Transverse colon (tissue), 4 donors: Measurements from ENCODE around the gene AATK. TPM values are rescaled to one million over a fixed set of nuclear protein-coding genes. Genes with fewer than 3 reads are reported as not detected.

Experiments used
- DNase-seq: peaks from one replicate; pipeline ENCODE4 v3.0.0-alpha.2; 2019
- H3K27ac ChIP-seq, 4 donors: fragments of 200-600 bp; sonication (generic); 2 replicates each; pipeline ENCODE4 v1.5.1; 2016 to 2018; ENCODE audit warnings: inconsistent platforms in 4 of 4
- H3K27me3 ChIP-seq: fragments of 200-600 bp; sonication (generic); 2 replicates; pipeline ENCODE4 v1.5.1; 2017; ENCODE audit warnings: inconsistent platforms
- H3K36me3 ChIP-seq, 4 donors: fragments of 200-600 bp; sonication (generic); 2 replicates each; pipeline ENCODE4 v1.5.1; 2017 to 2019; ENCODE audit warnings: inconsistent platforms in 4 of 4
- H3K4me1 ChIP-seq, 4 donors: fragments of 200-600 bp; sonication (generic); 2 replicates each; pipeline ENCODE4 v1.5.1; 2017 to 2020; ENCODE audit warnings: inconsistent platforms in 4 of 4
- H3K4me3 ChIP-seq, 4 donors: fragments of 200-600 bp; sonication (generic); 1 replicate in 1 of 4; 2 replicates in 3 of 4; pipeline versions ENCODE4 v1.5.1 to v1.6.1; 2017 to 2019; ENCODE audit warnings: inconsistent platforms in 4 of 4
- H3K9me3 ChIP-seq, 2 donors: fragments of 200-600 bp; sonication (generic); 2 replicates each; pipeline ENCODE4 v1.5.1; 2017 to 2019; ENCODE audit warnings: inconsistent platforms in 2 of 2
- EP300 ChIP-seq: sonication (generic); formaldehyde crosslinking; IDR thresholded peaks from one replicate; pipeline ENCODE4 v1.6.1; 2017; ENCODE audit warnings: antibody characterized with exemption, low read depth
- POLR2A ChIP-seq: fragments of 450-650 bp; IDR thresholded peaks from one replicate; pipeline ENCODE4 v1.6.1; 2016; ENCODE audit warnings: antibody characterized with exemption, mild to moderate bottlenecking, moderate library complexity
- POLR2AphosphoS5 ChIP-seq, 3 donors: sonication (generic); formaldehyde crosslinking; IDR thresholded peaks; one replicate each; pipeline ENCODE4 v1.6.1; 2016; ENCODE audit warnings: antibody characterized with exemption in 3 of 3
- whole genome bisulfite sequencing, 2 donors: methylation state at CpG; one replicate each; pipeline ENCODE4 v1.1.5; 2018; ENCODE audit warnings: low coverage in 1 of 2; 5-methylcytosine and 5-hydroxymethylcytosine counted together
- in situ Hi-C, 4 donors: fragments of 200-750 bp; cut with MboI; loops; one replicate each; pipeline versions ENCODE4 v1.15.0 to v1.15.1; 2017; ENCODE audit warnings: low sequenced_read_pairs in 3 of 4, low pct_ligation_motif_present in 1 of 4, low pct_unique_long_range_greater_than_20kb in 1 of 4
- intact Hi-C: fragments of 100-400 bp; cut with DNase I; formaldehyde crosslinking; loops from one replicate; pipeline ENCODE4 v1.15.1; 2023; ENCODE audit warnings: low total_unique reads
- total RNA-seq, 4 donors: library from RNA; depleted of rRNA; stranded (reverse); fragments of >200 nt; gene quantifications; one replicate each; pipeline ENCODE4 v1.1.0, GENCODE V29; 2016
- TF ChIP-seq, protein P1 (sequence below), 5 experiments: fragments of 200-600 bp in 3 of 5; fragments of 450-650 bp in 2 of 5; sonication (generic) in 3 of 5; IDR thresholded peaks; 1 replicate in 2 of 5; 2 replicates in 3 of 5; pipeline ENCODE4 v1.5.1; 2016 to 2017; ENCODE audit warnings: antibody characterized with exemption in 5 of 5, inconsistent platforms in 3 of 5, mild to moderate bottlenecking in 2 of 5, moderate library complexity in 1 of 5

Gene AATK
- total RNA-seq, 4 donors from 2014 or later = 1.7 to 21.3 (median 8.6) TPM

DNA sequence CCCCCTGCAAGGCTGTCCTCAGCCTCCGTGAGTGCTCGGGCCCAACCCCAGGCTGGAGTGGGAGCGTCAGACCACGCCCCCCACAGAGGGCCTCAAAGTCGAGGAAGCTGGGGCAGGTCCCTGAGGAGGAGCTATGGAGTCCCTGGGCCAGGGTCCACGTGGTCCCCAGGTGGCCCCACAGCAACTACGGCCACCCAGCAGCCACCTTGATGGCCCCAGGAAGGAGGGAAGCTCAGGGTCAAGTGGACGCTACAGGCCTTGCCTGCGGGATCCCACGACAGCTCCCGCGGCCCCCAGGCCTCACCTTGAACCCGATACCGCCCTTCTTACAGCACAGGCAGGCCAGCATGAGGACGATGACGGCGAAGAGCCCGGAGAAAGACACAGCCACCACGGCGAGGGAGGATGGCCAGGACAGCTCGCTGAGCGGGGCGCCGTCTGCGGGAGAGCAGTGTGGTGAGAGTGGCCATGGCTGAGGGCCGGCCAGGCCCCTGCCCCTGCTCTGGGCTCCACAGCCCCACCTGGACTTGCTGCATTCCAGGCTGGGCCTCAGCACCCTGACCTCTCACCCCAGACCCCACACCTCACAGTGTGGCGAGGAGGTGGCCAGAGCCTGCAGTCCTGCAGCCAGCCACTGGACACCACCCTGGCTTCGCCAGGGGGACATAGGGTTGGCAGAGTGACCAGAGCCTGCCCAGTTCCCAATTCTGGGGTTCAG, 31.8 kb downstream of the AATK start:
- DNase-seq = no peak
- in situ Hi-C loops (no loop called here), intact Hi-C loops (no loop called here)
- no peaks in the 10 kb centered on the region for H3K9me3 ChIP-seq
- TF ChIP-seq POLR2AphosphoS5 (IDR thresholded peaks at IDR 0.05) = no peak
- no peak for TF ChIP-seq EP300
- TF ChIP-seq POLR2A = no peak
- H3K27ac ChIP-seq = no peak overlapping the region
- 86% methylated on average over 26 of the region's 28 CpGs; no CpG with 5 or more reads in 1 of the 2 donors for WGBS, 2 donors
- H3K4me1 ChIP-seq = peaks cover 0 to 13% (median 5%) of the 10 kb centered on the region in 4 donors
- H3K27me3 ChIP-seq = no peaks in the 10 kb centered on the region
- no peak overlapping the region for H3K4me3 ChIP-seq
- H3K36me3 ChIP-seq = no peaks in the 10 kb centered on the region

DNA sequence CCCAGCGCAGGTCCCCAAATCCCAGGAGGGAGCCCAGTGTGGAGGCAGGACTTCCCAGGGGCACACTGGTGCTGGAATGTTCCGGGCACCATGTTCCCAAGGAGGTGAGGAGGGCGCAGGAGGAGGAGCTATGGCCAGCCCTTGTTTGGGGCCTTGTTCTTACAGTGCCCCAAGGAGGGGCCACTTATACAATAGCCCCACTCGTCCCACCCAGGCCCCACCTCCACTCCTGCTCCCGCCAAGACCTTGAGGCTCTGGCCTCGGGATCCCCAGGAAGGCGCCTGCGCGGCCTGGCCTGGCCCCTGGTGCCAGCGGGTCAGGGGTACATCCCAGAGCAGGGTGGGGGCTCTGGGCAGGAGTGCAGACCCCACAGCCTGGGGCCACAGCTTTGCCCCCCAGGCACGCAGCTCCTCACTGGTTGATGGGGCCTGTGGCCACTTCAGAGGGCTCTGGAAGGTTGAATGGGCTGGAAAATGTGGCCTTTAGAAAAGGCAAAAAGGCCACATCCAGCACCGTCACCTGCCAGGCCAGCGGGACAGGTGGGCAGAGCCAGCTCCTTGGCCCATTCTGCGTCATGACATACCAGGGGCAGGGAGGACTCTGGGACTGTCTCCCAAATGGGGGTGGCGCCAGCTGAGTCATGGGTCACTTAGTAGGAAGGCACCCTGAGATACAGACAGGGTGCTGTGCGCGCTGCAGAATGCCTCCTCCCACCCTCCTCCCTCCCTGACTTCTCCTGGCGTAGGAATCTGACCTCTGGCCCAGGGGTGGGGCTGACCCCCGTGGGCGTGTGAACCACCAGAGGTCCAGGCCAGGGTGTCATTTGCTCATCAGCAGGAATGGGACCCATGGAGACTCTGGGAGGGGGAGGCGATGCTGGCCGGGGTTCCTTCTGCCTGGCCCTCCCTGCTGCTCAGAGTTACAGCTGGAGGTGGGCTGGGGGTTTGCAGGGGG, 33.0 kb downstream of the AATK start:
- Histone ChIP-seq H3K9me3 (no peaks in the 10 kb centered on the region), H3K36me3 (no peaks in the 10 kb centered on the region), H3K27me3 (no peaks in the 10 kb centered on the region), H3K4me3 (no peak overlapping the region), H3K4me1 (peaks cover 0 to 13% (median 5%) of the 10 kb centered on the region in 4 donors), H3K27ac (no peak overlapping the region)
- intact Hi-C loops = no loop called here
- TF ChIP-seq POLR2A (no peak), EP300 (no peak), POLR2AphosphoS5 (IDR thresholded peaks at IDR 0.05) (no peak)
- TF ChIP-seq, protein P1, sequence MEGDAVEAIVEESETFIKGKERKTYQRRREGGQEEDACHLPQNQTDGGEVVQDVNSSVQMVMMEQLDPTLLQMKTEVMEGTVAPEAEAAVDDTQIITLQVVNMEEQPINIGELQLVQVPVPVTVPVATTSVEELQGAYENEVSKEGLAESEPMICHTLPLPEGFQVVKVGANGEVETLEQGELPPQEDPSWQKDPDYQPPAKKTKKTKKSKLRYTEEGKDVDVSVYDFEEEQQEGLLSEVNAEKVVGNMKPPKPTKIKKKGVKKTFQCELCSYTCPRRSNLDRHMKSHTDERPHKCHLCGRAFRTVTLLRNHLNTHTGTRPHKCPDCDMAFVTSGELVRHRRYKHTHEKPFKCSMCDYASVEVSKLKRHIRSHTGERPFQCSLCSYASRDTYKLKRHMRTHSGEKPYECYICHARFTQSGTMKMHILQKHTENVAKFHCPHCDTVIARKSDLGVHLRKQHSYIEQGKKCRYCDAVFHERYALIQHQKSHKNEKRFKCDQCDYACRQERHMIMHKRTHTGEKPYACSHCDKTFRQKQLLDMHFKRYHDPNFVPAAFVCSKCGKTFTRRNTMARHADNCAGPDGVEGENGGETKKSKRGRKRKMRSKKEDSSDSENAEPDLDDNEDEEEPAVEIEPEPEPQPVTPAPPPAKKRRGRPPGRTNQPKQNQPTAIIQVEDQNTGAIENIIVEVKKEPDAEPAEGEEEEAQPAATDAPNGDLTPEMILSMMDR (IDR thresholded peaks at IDR 0.05) = no peak
- DNase-seq = no peak
- in situ Hi-C loops = no loop called here
- 81% methylated on average over 19 of the region's 22 CpGs; no CpG with 5 or more reads in 1 of the 2 donors for WGBS, 2 donors

DNA sequence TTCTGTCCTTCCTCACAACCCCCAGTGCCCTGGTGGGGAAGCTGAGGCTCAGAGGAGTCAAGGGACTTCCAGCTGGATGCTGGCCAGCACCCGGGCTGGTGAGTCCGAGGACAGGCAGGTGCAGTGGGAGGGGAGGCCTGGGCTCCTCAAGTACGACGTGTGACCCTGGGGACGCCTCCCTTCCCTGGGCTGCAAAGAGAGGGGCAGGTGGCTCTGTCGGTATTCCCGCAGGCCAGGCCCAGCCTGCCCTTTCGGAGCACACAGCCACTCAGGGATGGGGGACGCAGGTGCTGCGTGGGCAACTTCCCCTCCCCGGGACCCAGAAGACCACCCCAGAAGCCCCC, 33.9 kb downstream of the AATK start:
- in situ Hi-C loops = no loop called here
- peak overlapping the region in 2 of 4 donors; percentile 14 to 47 for H3K27ac ChIP-seq

DNA sequence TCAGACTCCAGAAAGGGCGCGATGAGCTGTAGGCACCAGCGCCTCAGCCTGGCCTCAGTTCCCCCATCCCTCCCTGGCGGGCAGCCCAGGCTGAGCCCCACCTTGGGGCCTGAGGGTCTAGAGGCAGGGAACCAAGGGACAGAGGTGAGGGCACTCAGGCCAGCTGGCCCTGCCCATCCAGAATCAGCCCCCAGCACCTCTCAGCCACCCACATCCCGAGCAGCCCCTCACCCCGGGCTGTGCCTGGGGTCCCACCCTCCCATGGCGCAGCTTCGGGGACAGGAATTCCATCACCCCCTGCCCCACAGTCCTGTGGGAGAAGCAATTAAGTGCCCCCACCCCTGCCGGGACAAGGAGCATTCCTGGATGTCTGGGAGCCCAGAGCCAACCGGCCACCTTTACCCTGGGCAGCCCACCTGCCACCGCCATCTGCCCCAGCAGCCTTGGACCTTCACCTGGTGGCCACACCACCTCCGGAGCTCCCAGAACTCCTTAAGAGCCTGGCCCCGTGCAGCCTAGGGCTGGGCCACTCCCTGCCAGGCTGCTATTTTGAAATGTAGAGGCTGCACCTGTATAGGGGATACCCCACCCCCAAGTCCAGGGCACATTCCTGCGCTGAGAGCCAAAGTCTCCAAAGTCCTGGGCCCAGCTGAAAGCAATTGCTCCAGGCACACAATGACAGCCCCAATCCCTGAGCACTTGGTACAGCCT, 34.4 kb downstream of the AATK start:
- Histone ChIP-seq H3K27me3 (no peaks in the 10 kb centered on the region), H3K4me1 (peaks cover 0 to 13% (median 5%) of the 10 kb centered on the region in 4 donors), H3K9me3 (no peaks in the 10 kb centered on the region), H3K4me3 (no peak overlapping the region), H3K36me3 (no peaks in the 10 kb centered on the region), H3K27ac (peak overlapping the region in 2 of 4 donors; percentile 14 to 47)
- WGBS, 2 donors = 56% methylated on average over 10 of the region's 14 CpGs; no CpG with 5 or more reads in 1 of the 2 donors
- TF ChIP-seq POLR2AphosphoS5 (IDR thresholded peaks at IDR 0.05) (peak in 1 of 3 donors; percentile 19), POLR2A (peak; percentile 17), EP300 (no peak)
- TF ChIP-seq, protein P1 (IDR thresholded peaks at IDR 0.05) = no peak
- in situ Hi-C loops = no loop called here
- intact Hi-C loops = no loop called here
- DNase-seq = peak; percentile 62

More for the DNA sequence above, 33.9 kb downstream of the AATK start:
- no peak for TF ChIP-seq EP300
- intact Hi-C loops = no loop called here
- Histone ChIP-seq H3K9me3 (no peaks in the 10 kb centered on the region), H3K4me1 (peaks cover 0 to 13% (median 5%) of the 10 kb centered on the region in 4 donors), H3K27me3 (no peaks in the 10 kb centered on the region), H3K4me3 (no peak overlapping the region), H3K36me3 (no peaks in the 10 kb centered on the region)
- DNase-seq = no peak
- WGBS, 2 donors = 56% methylated on average over 10 of the region's 11 CpGs; no CpG with 5 or more reads in 1 of the 2 donors
